Epithelial cell of esophagus (primary cell): ENCODE results near the gene CSRP3.

Source experiments
- DNase-seq: peaks from one replicate; pipeline ENCODE4 v3.0.0; 2010; ENCODE audit warnings: low read depth
- H3K4me3 ChIP-seq: 2 replicates; pipeline ENCODE4 v1.5.1; 2011; ENCODE audit warnings: mild to moderate bottlenecking, low read length, control low read depth
- CTCF ChIP-seq: IDR thresholded peaks from 2 replicates; pipeline ENCODE4 v1.5.1; 2011; ENCODE audit warnings: low read depth, mild to moderate bottlenecking, low read length, control low read depth, inconsistent platforms; ENCODE audit not compliant: insufficient read depth; ENCODE audit errors: missing control alignments

The CSRP3 gene

GRCh38 chr11:19199048-19199447, 2.7 kb downstream of the CSRP3 start:
- no peak for TF ChIP-seq CTCF
- no peak for DNase-seq
- H3K4me3 ChIP-seq = no peak overlapping the region

DNA sequence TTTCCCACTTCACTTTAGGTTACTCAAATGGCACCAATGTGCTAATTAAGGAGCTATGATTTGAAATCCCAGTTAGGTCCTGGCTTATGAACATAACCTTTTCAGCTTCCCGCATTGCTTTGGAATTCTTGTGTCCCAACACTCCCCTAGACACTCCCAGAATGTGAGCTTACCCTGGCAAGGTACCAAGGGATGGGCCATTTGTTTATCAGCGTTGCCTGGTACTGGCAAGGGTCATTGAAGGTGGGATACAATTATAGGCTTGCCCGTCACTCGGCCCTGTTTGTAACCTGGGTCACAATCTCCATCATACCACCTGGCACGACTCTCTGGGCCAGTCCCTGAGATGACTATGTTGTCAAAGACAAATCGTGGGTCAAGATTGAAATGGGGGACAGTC, 5.4 kb downstream of the CSRP3 start:
- H3K4me3 ChIP-seq = no peak overlapping the region
- no peak for TF ChIP-seq CTCF
- DNase-seq = no peak

GRCh38 chr11:19194620-19195308, 7.0 kb downstream of the CSRP3 start:
- TF ChIP-seq CTCF = no peak
- H3K4me3 ChIP-seq = no peak overlapping the region
- no peak for DNase-seq

- no peak for TF ChIP-seq CTCF
- no peak overlapping the region for H3K4me3 ChIP-seq
- no peak for DNase-seq
Observed at GRCh38 chr11:19193916-19194315, 7.9 kb downstream of the CSRP3 start.

- no peak for DNase-seq
- no peak for TF ChIP-seq CTCF
- H3K4me3 ChIP-seq = no peak overlapping the region
Observed at GRCh38 chr11:19191530-19192169, 10.1 kb downstream of the CSRP3 start.

GRCh38 chr11:19187833-19188258, 13.9 kb downstream of the CSRP3 start:
- no peak overlapping the region for H3K4me3 ChIP-seq
- no peak for TF ChIP-seq CTCF
- no peak for DNase-seq
